ENCODE data around the gene ST6GALNAC6.
A peak's percentile ranks its signal among the peaks of the same experiment; 100 is the strongest.

The ST6GALNAC6 gene

GRCh38 chr9:127909839-127910273, 10.5 kb upstream of the ST6GALNAC6 start:
- peak overlapping the region in 9 of 11 experiments; percentile 22 to 65 (median 42); a peak in 15 of 22 replicates for H3K27ac ChIP-seq
- H3K27me3 ChIP-seq = no peaks in the 10 kb centered on the region
- H3K36me3 ChIP-seq = peaks cover 25 to 77% (median 71%) of the 10 kb centered on the region in 11 experiments
- peak overlapping the region; percentile 6 to 65 (median 56); a peak in 19 of 22 replicates for H3K9ac ChIP-seq
- no peaks in the 10 kb centered on the region for H3K9me3 ChIP-seq (replicated peaks in 1 of 11)
- H3K4me3 ChIP-seq = peak overlapping the region in 1 of 10 experiments; percentile 40; a peak in 1 of 20 replicates
- peak overlapping the region; percentile 41 to 99 (median 97) for H3K4me2 ChIP-seq
- H3K4me1 ChIP-seq = peaks cover 83 to 99% (median 94%) of the 10 kb centered on the region in 10 experiments
- H4K20me1 ChIP-seq = peaks cover 0 to 54% (median 22%) of the 10 kb centered on the region in 11 experiments; a peak in 11 of 22 replicates
- no peak for TF ChIP-seq Cebpa-rat (IDR thresholded peaks at IDR 0.05)

DNA sequence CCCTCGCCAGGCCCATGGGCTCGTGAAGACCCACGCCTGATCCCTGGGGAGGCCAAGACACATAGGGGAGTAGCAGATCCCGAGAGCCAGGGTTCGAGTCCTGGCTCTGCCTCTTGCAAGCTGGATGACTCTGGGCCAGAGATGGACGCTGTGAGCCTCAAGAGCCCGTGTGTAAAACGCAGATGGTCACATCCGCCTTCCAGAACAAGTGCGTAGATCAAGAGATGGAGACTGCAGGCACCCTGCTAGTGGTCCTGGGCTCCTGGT, 9.2 kb upstream of the ST6GALNAC6 start:
- H4K20me1 ChIP-seq = peaks cover 0 to 47% (median 15%) of the 10 kb centered on the region in 11 experiments; a peak in 10 of 22 replicates
- H3K9me3 ChIP-seq (replicated peaks in 1 of 11) = no peaks in the 10 kb centered on the region
- H3K4me2 ChIP-seq = no peak overlapping the region
- peak overlapping the region in 4 of 11 experiments; percentile 73 to 78 (median 76); a peak in 4 of 22 replicates for H3K9ac ChIP-seq
- peaks cover 86 to 99% (median 95%) of the 10 kb centered on the region in 10 experiments for H3K4me1 ChIP-seq
- no peak for TF ChIP-seq Cebpa-rat (IDR thresholded peaks at IDR 0.05)
- no peak overlapping the region for H3K4me3 ChIP-seq
- H3K36me3 ChIP-seq = peaks cover 22 to 65% (median 58%) of the 10 kb centered on the region in 11 experiments
- no peaks in the 10 kb centered on the region for H3K27me3 ChIP-seq
- H3K27ac ChIP-seq = peak overlapping the region in 3 of 11 experiments; percentile 45 to 90 (median 86); a peak in 4 of 22 replicates

GRCh38 chr9:127907867-127908659, 8.7 kb upstream of the ST6GALNAC6 start:
- H3K27ac ChIP-seq = peak overlapping the region in 9 of 11 experiments; percentile 45 to 90 (median 82); a peak in 18 of 22 replicates
- H3K4me2 ChIP-seq = peak overlapping the region in 10 of 11 experiments; percentile 84 to 100 (median 93); a peak in 17 of 22 replicates
- no peak for TF ChIP-seq Cebpa-rat (IDR thresholded peaks at IDR 0.05)
- H4K20me1 ChIP-seq = peaks cover 0 to 45% (median 15%) of the 10 kb centered on the region in 11 experiments; a peak in 10 of 22 replicates
- H3K4me1 ChIP-seq = peaks cover 86 to 99% (median 95%) of the 10 kb centered on the region in 10 experiments
- H3K9me3 ChIP-seq (replicated peaks in 1 of 11) = no peaks in the 10 kb centered on the region
- H3K4me3 ChIP-seq = no peak overlapping the region
- no peaks in the 10 kb centered on the region for H3K27me3 ChIP-seq
- H3K9ac ChIP-seq = peak overlapping the region in 8 of 11 experiments; percentile 32 to 80 (median 76); a peak in 16 of 22 replicates
- H3K36me3 ChIP-seq = peaks cover 21 to 59% (median 53%) of the 10 kb centered on the region in 11 experiments

DNA sequence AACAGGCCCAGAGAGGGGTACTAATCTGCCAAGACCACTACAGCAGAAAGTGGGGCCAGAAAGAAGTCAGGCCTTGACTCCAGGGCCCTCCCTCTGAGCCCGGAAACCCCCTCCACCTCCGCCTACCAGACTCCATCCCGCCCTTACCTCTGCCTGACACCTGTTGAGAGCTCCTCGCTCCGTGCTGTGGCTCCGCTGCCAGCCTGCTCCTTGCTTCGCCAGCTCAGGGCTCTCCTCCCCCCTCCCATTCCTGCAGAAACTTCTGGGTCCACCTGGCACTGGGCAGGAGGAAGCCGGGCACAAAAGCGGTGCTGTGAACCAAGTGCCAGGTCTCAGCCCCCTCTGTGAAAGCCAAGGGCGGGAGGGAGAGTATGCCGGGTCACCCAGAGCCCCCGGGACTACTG, 6.4 kb upstream of the ST6GALNAC6 start:
- Histone ChIP-seq H3K4me3 (peak overlapping the region; percentile 5 to 69 (median 40); a peak in 13 of 20 replicates), H3K4me1 (peaks cover 83 to 99% (median 94%) of the 10 kb centered on the region in 10 experiments), H3K9me3 (replicated peaks in 1 of 11) (no peaks in the 10 kb centered on the region), H3K36me3 (peaks cover 0 to 37% (median 30%) of the 10 kb centered on the region in 11 experiments; a peak in 21 of 22 replicates), H4K20me1 (peaks cover 0 to 22% (median 5%) of the 10 kb centered on the region in 11 experiments; a peak in 7 of 22 replicates), H3K9ac (peak overlapping the region; percentile 68 to 83 (median 75)), H3K27me3 (no peaks in the 10 kb centered on the region), H3K27ac (peak overlapping the region; percentile 78 to 90 (median 83)), H3K4me2 (peak overlapping the region; percentile 84 to 100 (median 93))
- TF ChIP-seq Cebpa-rat (IDR thresholded peaks at IDR 0.05) = no peak

GRCh38 chr9:127905004-127905728, 5.8 kb upstream of the ST6GALNAC6 start:
- H3K9ac ChIP-seq = peak overlapping the region; percentile 68 to 83 (median 75)
- peaks cover 81 to 99% (median 94%) of the 10 kb centered on the region in 10 experiments for H3K4me1 ChIP-seq
- TF ChIP-seq Cebpa-rat (IDR thresholded peaks at IDR 0.05) = no peak
- H3K27ac ChIP-seq = peak overlapping the region; percentile 78 to 90 (median 83)
- no peaks in the 10 kb centered on the region for H3K9me3 ChIP-seq (replicated peaks in 1 of 11)
- peak overlapping the region; percentile 18 to 69 (median 40); a peak in 17 of 20 replicates for H3K4me3 ChIP-seq
- H3K36me3 ChIP-seq = peaks cover 0 to 30% (median 25%) of the 10 kb centered on the region in 11 experiments; a peak in 21 of 22 replicates
- no peaks in the 10 kb centered on the region for H3K27me3 ChIP-seq
- H4K20me1 ChIP-seq = peaks cover 0 to 16% (median 0%) of the 10 kb centered on the region in 11 experiments; a peak in 5 of 22 replicates
- H3K4me2 ChIP-seq = peak overlapping the region; percentile 84 to 100 (median 93)

DNA sequence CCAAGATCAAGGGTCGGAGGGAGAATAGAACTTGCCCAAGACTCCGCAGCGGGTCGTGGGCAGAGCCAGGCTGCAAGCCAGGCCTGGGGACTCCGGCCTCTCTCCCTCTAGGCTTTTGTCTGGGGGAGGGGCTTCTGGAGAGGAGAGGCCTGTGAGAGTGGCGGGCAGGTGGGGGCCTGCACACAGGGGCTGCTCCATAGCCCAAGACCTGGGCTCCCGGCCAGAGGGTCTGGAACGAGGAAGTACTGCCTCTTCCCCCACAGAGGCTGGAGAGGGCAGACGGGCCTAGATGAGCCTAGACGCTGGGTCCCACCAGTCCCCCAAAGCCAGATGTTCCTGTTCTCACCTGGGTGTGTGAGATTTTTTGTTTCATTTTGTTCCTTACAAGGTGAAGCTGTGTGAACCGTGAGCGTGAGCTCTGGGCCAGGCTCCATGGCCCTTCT, 5.2 kb upstream of the ST6GALNAC6 start:
- H3K4me2 ChIP-seq = peak overlapping the region; percentile 84 to 100 (median 93)
- H3K4me3 ChIP-seq = peak overlapping the region; percentile 18 to 69 (median 40); a peak in 17 of 20 replicates
- H3K27ac ChIP-seq = peak overlapping the region; percentile 78 to 90 (median 83)
- no peaks in the 10 kb centered on the region for H3K9me3 ChIP-seq (replicated peaks in 1 of 11)
- H3K27me3 ChIP-seq = no peaks in the 10 kb centered on the region
- TF ChIP-seq Cebpa-rat (IDR thresholded peaks at IDR 0.05) = no peak
- peak overlapping the region; percentile 68 to 83 (median 75) for H3K9ac ChIP-seq
- H4K20me1 ChIP-seq = peaks cover 0 to 10% (median 0%) of the 10 kb centered on the region in 11 experiments; a peak in 3 of 22 replicates
- peaks cover 81 to 99% (median 94%) of the 10 kb centered on the region in 10 experiments for H3K4me1 ChIP-seq
- peaks cover 0 to 25% (median 19%) of the 10 kb centered on the region in 11 experiments; a peak in 21 of 22 replicates for H3K36me3 ChIP-seq

DNA sequence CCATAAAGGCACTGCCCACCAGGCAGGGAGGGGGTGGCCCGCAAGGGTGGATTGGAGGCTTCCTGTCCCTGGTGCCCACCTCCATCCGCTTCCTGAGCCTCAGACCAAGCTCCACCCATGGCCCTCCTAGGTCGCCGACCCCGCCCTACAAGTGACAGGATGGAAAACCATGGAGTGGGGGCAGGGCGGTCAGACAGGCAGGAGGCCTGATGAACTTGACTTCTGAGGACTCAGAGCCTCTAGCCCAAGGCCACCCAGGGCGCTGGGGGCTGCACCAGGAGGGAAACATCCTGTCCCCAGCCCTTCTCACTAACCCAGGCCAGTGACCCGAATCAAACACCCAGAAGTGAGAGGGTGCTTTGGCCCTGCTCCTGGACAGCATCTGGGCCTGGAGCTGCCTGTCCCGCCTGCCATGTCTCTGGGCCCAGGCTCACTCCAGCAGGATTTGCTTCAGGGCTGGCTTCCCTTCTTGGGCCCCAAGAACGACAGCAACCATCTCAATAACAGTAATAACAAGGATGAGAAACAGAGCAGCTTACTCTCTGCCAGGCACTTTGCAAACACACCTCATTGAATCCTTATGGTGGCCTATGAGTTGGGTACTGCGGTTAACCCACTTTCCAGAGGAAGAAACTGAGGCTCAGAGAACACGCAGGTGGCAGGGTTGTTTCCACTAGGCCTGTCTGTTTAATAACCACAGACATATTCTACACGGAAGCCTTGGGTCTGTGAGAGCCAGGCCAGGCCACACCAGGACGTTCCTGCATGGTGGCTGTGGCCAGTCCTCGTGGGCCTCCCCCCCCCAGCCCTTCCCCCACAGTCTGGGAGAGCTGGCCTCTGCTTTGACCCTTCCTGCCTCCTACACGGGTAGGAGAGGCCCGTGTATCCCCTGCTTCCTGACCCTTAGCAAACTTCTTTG, 4.4 kb upstream of the ST6GALNAC6 start:
- H3K9ac ChIP-seq = peak overlapping the region; percentile 68 to 83 (median 75)
- H3K4me1 ChIP-seq = peaks cover 80 to 94% (median 90%) of the 10 kb centered on the region in 10 experiments
- peak overlapping the region; percentile 84 to 100 (median 93) for H3K4me2 ChIP-seq
- H3K36me3 ChIP-seq = peaks cover 0 to 19% (median 14%) of the 10 kb centered on the region in 11 experiments; a peak in 21 of 22 replicates
- H3K27me3 ChIP-seq = no peaks in the 10 kb centered on the region
- peak overlapping the region; percentile 78 to 90 (median 83) for H3K27ac ChIP-seq
- peak overlapping the region in 9 of 10 experiments; percentile 18 to 69 (median 43); a peak in 15 of 20 replicates for H3K4me3 ChIP-seq
- TF ChIP-seq Cebpa-rat (IDR thresholded peaks at IDR 0.05) = no peak
- H4K20me1 ChIP-seq = peaks cover 0 to 9% (median 0%) of the 10 kb centered on the region in 11 experiments; a peak in 3 of 22 replicates
- no peaks in the 10 kb centered on the region for H3K9me3 ChIP-seq (replicated peaks in 1 of 11)

All from BLaER1 treated with 17β-estradiol and CSF1 and Interleukin-3, amounts not matched to agents 10 nM and 100 nM (cell line).